ENCODE measurements around the gene TAF11. TPM values are rescaled to one million over a fixed set of nuclear protein-coding genes. Genes with fewer than 3 reads are reported as not detected.
"Not testable (repeated sequence)": the region's sequence is repeated elsewhere in the genome, so short reads cannot be mapped to it uniquely, and the experiment has no call there.

TAF11 gene
- total and polyA plus RNA-seq, 2 donors (not counting 3 experiments of a cell fraction or from before 2014, with no cell fraction given), result 30.7 to 37.1 TPM

GRCh38 chr6:34900321-34901031, 12.6 kb upstream of the TAF11 start:
- H2AFZ ChIP-seq (ENCODE audit: low read depth, low read length), result no peak overlapping the region
- dilution Hi-C loops (cut with MboI; ENCODE audit: extremely low pct_ligation_motif_present, low sequenced_read_pairs) (no loop called here), intact Hi-C loops (cut with micrococcal nuclease) (no loop called here)
- TF ChIP-seq JUN (IDR thresholded peaks at IDR 0.05; ENCODE audit: borderline replicate concordance, insufficient read depth, insufficient read length, low read depth), result no peak
- no peak for TF ChIP-seq FOS (IDR thresholded peaks at IDR 0.05; ENCODE audit: borderline replicate concordance, insufficient read depth, low read length)
- TF ChIP-seq POLR2A (IDR thresholded peaks at IDR 0.05; ENCODE audit: low read depth, low read length), result no peak
- TF ChIP-seq POLR2AphosphoS5 (IDR thresholded peaks at IDR 0.05; ENCODE audit: insufficient read depth, low read depth, low read length), result no peak
- no peak for TF ChIP-seq EZH2 (IDR thresholded peaks at IDR 0.05; ENCODE audit: borderline replicate concordance, low read depth, low read length, severe bottlenecking)
- TF ChIP-seq MAX (IDR thresholded peaks at IDR 0.05; ENCODE audit: insufficient read depth, insufficient read length), result no peak
- TF ChIP-seq GATA2 (IDR thresholded peaks at IDR 0.05; ENCODE audit: insufficient read depth, insufficient read length, low read depth, low read length), result no peak
- TF ChIP-seq MYC (IDR thresholded peaks at IDR 0.05; ENCODE audit: low read depth, low read length), result no peak
- TF ChIP-seq CTCF (IDR thresholded peaks at IDR 0.05; ENCODE audit: extremely low read depth in 1 of 2, insufficient read depth in 1 of 2, low read depth in 1 of 2, low read length in 2 of 2), result no peak
- H3K79me2 ChIP-seq (ENCODE audit: control insufficient read depth, insufficient read depth, low read length), result peaks cover 3% of the 10 kb centered on the region
- no peaks in the 10 kb centered on the region for H3K4me1 ChIP-seq (ENCODE audit: control insufficient read depth, extremely low read depth, insufficient read depth, low read length)
- ChIA-PET POLR2A (no interaction called here), CTCF (no interaction called here)
- no peak overlapping the region for H3K9ac ChIP-seq (replicated peaks; ENCODE audit: extremely low read depth, insufficient read depth, low read length)
- FAIRE-seq (no peak), DNase-seq (ENCODE audit: low read depth, low spot score) (no peak)
- BruUV-seq (replicated peaks), result no TSS peak
- no peaks in the 10 kb centered on the region for H3K9me3 ChIP-seq (replicated peaks; ENCODE audit: control insufficient read depth, insufficient read depth, low read length)
- H3K9me1 ChIP-seq (replicated peaks; ENCODE audit: control insufficient read depth, extremely low read depth, insufficient read depth, low read length), result no peaks in the 10 kb centered on the region
- no peak overlapping the region for H3K27ac ChIP-seq (ENCODE audit: insufficient read depth, low read depth, low read length)
- no peaks in the 10 kb centered on the region for H3K27me3 ChIP-seq (ENCODE audit: control insufficient read depth in 2 of 2, insufficient read depth in 2 of 2, low read length in 2 of 2)
- H3K36me3 ChIP-seq (ENCODE audit: control insufficient read depth in 2 of 2, extremely low read depth in 1 of 2, insufficient read depth in 2 of 2, low read length in 2 of 2), result no peaks in the 10 kb centered on the region
- H3K4me3 ChIP-seq (replicated peaks in 1 of 3; ENCODE audit: insufficient read depth in 1 of 3, low read depth in 1 of 3, low read length in 3 of 3), result no peak overlapping the region
- H4K20me1 ChIP-seq (replicated peaks; ENCODE audit: control insufficient read depth, extremely low read depth, insufficient read depth, low read length), result no peaks in the 10 kb centered on the region
- H3K4me2 ChIP-seq (ENCODE audit: insufficient read depth, low read length), result no peak overlapping the region

GRCh38 chr6:34899748-34900147, 11.9 kb upstream of the TAF11 start:
- H3K9me3 ChIP-seq (replicated peaks; ENCODE audit: control insufficient read depth, insufficient read depth, low read length); H3K36me3 ChIP-seq (ENCODE audit: control insufficient read depth in 2 of 2, extremely low read depth in 1 of 2, insufficient read depth in 2 of 2, low read length in 2 of 2); H3K27ac ChIP-seq (ENCODE audit: insufficient read depth, low read depth, low read length); H4K20me1 ChIP-seq (replicated peaks; ENCODE audit: control insufficient read depth, extremely low read depth, insufficient read depth, low read length); H2AFZ ChIP-seq (ENCODE audit: low read depth, low read length); BruUV-seq (replicated peaks); dilution Hi-C loops (cut with MboI; ENCODE audit: extremely low pct_ligation_motif_present, low sequenced_read_pairs); H3K4me2 ChIP-seq (ENCODE audit: insufficient read depth, low read length); H3K9ac ChIP-seq (replicated peaks; ENCODE audit: extremely low read depth, insufficient read depth, low read length); H3K9me1 ChIP-seq (replicated peaks; ENCODE audit: control insufficient read depth, extremely low read depth, insufficient read depth, low read length); POLR2A ChIA-PET; H3K4me1 ChIP-seq (ENCODE audit: control insufficient read depth, extremely low read depth, insufficient read depth, low read length); H3K79me2 ChIP-seq (ENCODE audit: control insufficient read depth, insufficient read depth, low read length); DNase-seq (ENCODE audit: low read depth, low spot score); H3K27me3 ChIP-seq (ENCODE audit: control insufficient read depth in 2 of 2, insufficient read depth in 2 of 2, low read length in 2 of 2); FAIRE-seq; CTCF ChIA-PET; H3K4me3 ChIP-seq (replicated peaks in 1 of 3; ENCODE audit: insufficient read depth in 1 of 3, low read depth in 1 of 3, low read length in 3 of 3): not testable (repeated sequence)
- intact Hi-C loops (cut with micrococcal nuclease), result loop anchor here (10.0 kb wide), 1 partner anchor 55 kb away; no protein-coding TSS in a partner anchor

Measured in endothelial cell of umbilical vein (primary cell).